GM18519 (cell line): ENCODE data around the gene ZNF620.
"Not testable (repeated sequence)": the region's sequence is repeated elsewhere in the genome, so short reads cannot be mapped to it uniquely, and the experiment has no call there.

Source experiments
- ATAC-seq: cut with Tn5 transposase; IDR thresholded peaks from one replicate; pipeline ENCODE4 v1.9.1; 2021; ENCODE audit warnings: mild to moderate bottlenecking, moderate library complexity; ENCODE audit not compliant: unreplicated experiment, low FRiP score

The ZNF620 gene

GRCh38 chr3:40499952-40500351, 5.9 kb upstream of the ZNF620 start:
- ATAC-seq: no peak

- no peak for ATAC-seq
These were observed 3.8 kb upstream of the ZNF620 start for GRCh38 chr3:40502034-40502433.

GRCh38 chr3:40504636-40505430, 1.0 kb upstream of the ZNF620 start:
- ATAC-seq: no peak

- ATAC-seq: no peak
These were observed 5.3 kb downstream of the ZNF620 start for GRCh38 chr3:40511031-40511718.

- ATAC-seq: no peak
These were observed 10.4 kb downstream of the ZNF620 start for GRCh38 chr3:40516201-40516600.

GRCh38 chr3:40518067-40518466, 12.2 kb downstream of the ZNF620 start:
- no peak for ATAC-seq

GRCh38 chr3:40518848-40519247, 13.0 kb downstream of the ZNF620 start:
- no peak for ATAC-seq

GRCh38 chr3:40521254-40521653, 15.4 kb downstream of the ZNF620 start:
- no peak for ATAC-seq

GRCh38 chr3:40523781-40524180, 17.9 kb downstream of the ZNF620 start:
- no peak for ATAC-seq

- no peak for ATAC-seq
These were observed 18.4 kb downstream of the ZNF620 start for GRCh38 chr3:40524222-40524567.

GRCh38 chr3:40524568-40525285, 18.9 kb downstream of the ZNF620 start, which contains the start of gene ZNF621:
ZNF621 (plus strand) TSS chr3:40524960; CDS start chr3:40525841, 881 bp downstream.
- peak; percentile 89 for ATAC-seq

GRCh38 chr3:40528426-40528825, 22.6 kb downstream of the ZNF620 start:
- ATAC-seq: no peak

GRCh38 chr3:40532252-40532651, 26.4 kb downstream of the ZNF620 start:
- ATAC-seq: no peak

- no peak for ATAC-seq
These were observed 28.4 kb downstream of the ZNF620 start for GRCh38 chr3:40534283-40534682.

- no peak for ATAC-seq
These were observed 41.0 kb downstream of the ZNF620 start for GRCh38 chr3:40546816-40547215.

GRCh38 chr3:40550167-40550566, 44.3 kb downstream of the ZNF620 start:
- ATAC-seq: no peak

GRCh38 chr3:40557575-40558161, 51.8 kb downstream of the ZNF620 start:
- ATAC-seq: no peak

GRCh38 chr3:40562482-40562881, 56.6 kb downstream of the ZNF620 start:
- ATAC-seq: not testable (repeated sequence)

- not testable (repeated sequence) for ATAC-seq
These were observed 59.8 kb downstream of the ZNF620 start for GRCh38 chr3:40565629-40566028.

- ATAC-seq: no peak
These were observed 60.9 kb downstream of the ZNF620 start for GRCh38 chr3:40566694-40567093.
